ENCODE data around the gene SRSF3. TPM values are rescaled to one million over a fixed set of nuclear protein-coding genes. Genes with fewer than 3 reads are reported as not detected.

The SRSF3 gene
- total and polyA plus RNA-seq, 9 of the 15 experiments (the other 6 are each of a cell fraction or from before 2014, with no cell fraction given): 337 to 1,200 (median 518) TPM

- 0 out of 2 replicates have a peak, but pooled peaks have one; percentile 18 for TF ChIP-seq CUX1 (CRISPR knock-in tag; IDR thresholded peaks at IDR 0.05)
- peak; percentile 15; the same call in 1 of the 2 replicates for TF ChIP-seq CBFA2T3 (IDR thresholded peaks at IDR 0.05)
- no peak for TF ChIP-seq SREBF2 (CRISPR knock-in tag; IDR thresholded peaks at IDR 0.05)
- TF ChIP-seq ZNF239 (CRISPR knock-in tag; IDR thresholded peaks at IDR 0.05): peak; percentile 18; the same call in 1 of the 2 replicates
- peak; percentile 74; the same call in 1 of the 2 replicates for TF ChIP-seq ESRRA (IDR thresholded peaks at IDR 0.05; ENCODE audit: borderline replicate concordance, low read depth)
- TF ChIP-seq PHF21A (IDR thresholded peaks at IDR 0.05; ENCODE audit: borderline replicate concordance, low read depth): peak; percentile 91
- TF ChIP-seq RB1 (IDR thresholded peaks at IDR 0.05; ENCODE audit: low read depth): peak; percentile 87
- no peak for TF ChIP-seq ZSCAN32 (CRISPR knock-in tag; IDR thresholded peaks at IDR 0.05)
- no peak for TF ChIP-seq RBM34 (IDR thresholded peaks at IDR 0.05; ENCODE audit: borderline replicate concordance, insufficient read depth, low read length)
- 0 out of 2 replicates have a peak, but pooled peaks have one; percentile 38 for TF ChIP-seq ERF (CRISPR knock-in tag; IDR thresholded peaks at IDR 0.05)
- TF ChIP-seq ZNF277 (CRISPR knock-in tag; IDR thresholded peaks at IDR 0.05; ENCODE audit: borderline replicate concordance): no peak
- peak; percentile 84 for TF ChIP-seq MYC (IDR thresholded peaks at IDR 0.05; ENCODE audit: low read depth, low read length)
- peak; percentile 96; the same call in 1 of the 2 replicates for TF ChIP-seq MYC (CRISPR knock-in tag; IDR thresholded peaks at IDR 0.05; ENCODE audit: borderline replicate concordance, low read depth)
- 0 out of 4 replicates have a peak, but pooled peaks of 1 of the 2 experiments have one; percentile 25 for TF ChIP-seq SIX5 (IDR thresholded peaks at IDR 0.05; ENCODE audit: borderline replicate concordance in 1 of 2, insufficient read depth in 1 of 2, low read depth in 1 of 2, low read length in 2 of 2)
- TF ChIP-seq FOXM1 (IDR thresholded peaks at IDR 0.05; ENCODE audit: low read depth): peak; percentile 62
- TF ChIP-seq FOXM1 (CRISPR knock-in tag; IDR thresholded peaks at IDR 0.05; ENCODE audit: low read depth): no peak; the same call in 1 of the 2 replicates
- TF ChIP-seq TRIM24 (IDR thresholded peaks at IDR 0.05): peak; percentile 50 to 62; a peak in 3 of 4 replicates
- no peak for TF ChIP-seq SP2 (IDR thresholded peaks at IDR 0.05; ENCODE audit: extremely low read depth, low read depth, low read length, poor library complexity, severe bottlenecking)
- 0 out of 2 replicates have a peak, but pooled peaks have one; percentile 5 for TF ChIP-seq TCF7L2 (IDR thresholded peaks at IDR 0.05; ENCODE audit: low read depth, low read length)
- TF ChIP-seq ZFP1 (CRISPR knock-in tag; IDR thresholded peaks at IDR 0.05): peak; percentile 62; the same call in 1 of the 2 replicates
- TF ChIP-seq ZNF133 (CRISPR knock-in tag; IDR thresholded peaks at IDR 0.05): 0 out of 2 replicates have a peak, but pooled peaks have one; percentile 56
These were observed at the start of gene SRSF3 (continued) for GRCh38 chr6:36594029-36594815.
